Mesothelial cell of epicardium (in vitro differentiated cells): ENCODE data around the gene METAP1D. TPM values are rescaled to one million over a fixed set of nuclear protein-coding genes. Genes with fewer than 3 reads are reported as not detected.

ENCODE experiments used
- DNase-seq, 2 experiments: peaks; one replicate each; pipeline ENCODE4 v3.0.0; 2021; ENCODE audit warnings: low spot score in 2 of 2; ENCODE audit not compliant: unreplicated experiment in 2 of 2
- H3K27ac Mint-ChIP-seq: 2 replicates; pipeline ENCODE4 v1.8.0; 2021; ENCODE audit warnings: mixed read lengths
- H3K27me3 Mint-ChIP-seq: 2 replicates; pipeline ENCODE4 v1.8.0; 2021; ENCODE audit warnings: low read depth, mixed read lengths
- H3K36me3 Mint-ChIP-seq: 2 replicates; pipeline ENCODE4 v1.8.0; 2021; ENCODE audit warnings: mixed read lengths
- H3K4me1 Mint-ChIP-seq: 2 replicates; pipeline ENCODE4 v1.8.0; 2021; ENCODE audit warnings: mixed read lengths
- H3K4me3 Mint-ChIP-seq: 2 replicates; pipeline ENCODE4 v1.8.0; 2021; ENCODE audit warnings: mild to moderate bottlenecking, moderate library complexity, mixed read lengths
- H3K9me3 Mint-ChIP-seq: 2 replicates; pipeline ENCODE4 v1.8.0; 2021; ENCODE audit warnings: mixed read lengths
- CTCF ChIP-seq: fragments of 200-600 bp; sonication (generic); IDR thresholded peaks from one replicate; pipeline ENCODE4 v1.5.0; 2021; ENCODE audit warnings: antibody characterized with exemption; ENCODE audit not compliant: unreplicated experiment
- total RNA-seq: library from RNA; stranded (reverse); gene quantifications from 3 replicates; pipeline ENCODE4 v1.2.1, GENCODE V29; 2021

Gene METAP1D
- total RNA-seq, 1 donor from 2014 or later = 13.5 TPM

GRCh38 chr2:172046866-172047565 lies 47.3 kb downstream of the METAP1D start:
- Mint-ChIP-seq H3K36me3 (no peaks in the 10 kb centered on the region), H3K9me3 (no peaks in the 10 kb centered on the region), H3K4me3 (no peak overlapping the region), H3K27ac (peak overlapping the region; percentile 34), H3K4me1 (peaks cover 23% of the 10 kb centered on the region), H3K27me3 (no peaks in the 10 kb centered on the region)
- TF ChIP-seq CTCF = no peak
- no peak for DNase-seq

- DNase-seq = no peak
- Mint-ChIP-seq H3K4me1 (peaks cover 31% of the 10 kb centered on the region), H3K36me3 (no peaks in the 10 kb centered on the region), H3K9me3 (no peaks in the 10 kb centered on the region), H3K4me3 (no peak overlapping the region), H3K27ac (no peak overlapping the region), H3K27me3 (no peaks in the 10 kb centered on the region)
- no peak for TF ChIP-seq CTCF
These were observed 48.1 kb downstream of the METAP1D start for GRCh38 chr2:172047566-172048507.

GRCh38 chr2:172048508-172049503 lies 49.1 kb downstream of the METAP1D start:
- Mint-ChIP-seq H3K9me3 (no peaks in the 10 kb centered on the region), H3K27me3 (no peaks in the 10 kb centered on the region), H3K4me1 (peaks cover 39% of the 10 kb centered on the region), H3K36me3 (no peaks in the 10 kb centered on the region), H3K4me3 (no peak overlapping the region), H3K27ac (no peak overlapping the region)
- no peak for TF ChIP-seq CTCF
- no peak for DNase-seq

- Mint-ChIP-seq H3K4me3 (no peak overlapping the region), H3K9me3 (no peaks in the 10 kb centered on the region), H3K36me3 (no peaks in the 10 kb centered on the region), H3K4me1 (peaks cover 41% of the 10 kb centered on the region), H3K27me3 (no peaks in the 10 kb centered on the region), H3K27ac (no peak overlapping the region)
- DNase-seq = no peak
- TF ChIP-seq CTCF = no peak
These were observed 49.9 kb downstream of the METAP1D start for GRCh38 chr2:172049567-172050120.
